ENCODE measurements around the gene PTP4A1.

GRCh38 chr6:63573076-63573898 lies 1.0 kb downstream of the PTP4A1 start:
- TF ChIP-seq, protein P1, sequence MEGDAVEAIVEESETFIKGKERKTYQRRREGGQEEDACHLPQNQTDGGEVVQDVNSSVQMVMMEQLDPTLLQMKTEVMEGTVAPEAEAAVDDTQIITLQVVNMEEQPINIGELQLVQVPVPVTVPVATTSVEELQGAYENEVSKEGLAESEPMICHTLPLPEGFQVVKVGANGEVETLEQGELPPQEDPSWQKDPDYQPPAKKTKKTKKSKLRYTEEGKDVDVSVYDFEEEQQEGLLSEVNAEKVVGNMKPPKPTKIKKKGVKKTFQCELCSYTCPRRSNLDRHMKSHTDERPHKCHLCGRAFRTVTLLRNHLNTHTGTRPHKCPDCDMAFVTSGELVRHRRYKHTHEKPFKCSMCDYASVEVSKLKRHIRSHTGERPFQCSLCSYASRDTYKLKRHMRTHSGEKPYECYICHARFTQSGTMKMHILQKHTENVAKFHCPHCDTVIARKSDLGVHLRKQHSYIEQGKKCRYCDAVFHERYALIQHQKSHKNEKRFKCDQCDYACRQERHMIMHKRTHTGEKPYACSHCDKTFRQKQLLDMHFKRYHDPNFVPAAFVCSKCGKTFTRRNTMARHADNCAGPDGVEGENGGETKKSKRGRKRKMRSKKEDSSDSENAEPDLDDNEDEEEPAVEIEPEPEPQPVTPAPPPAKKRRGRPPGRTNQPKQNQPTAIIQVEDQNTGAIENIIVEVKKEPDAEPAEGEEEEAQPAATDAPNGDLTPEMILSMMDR (IDR thresholded peaks at IDR 0.05), result no peak
- TF ChIP-seq POLR2A (IDR thresholded peaks at IDR 0.05; ENCODE audit: low read length), result peak; percentile 42
- TF ChIP-seq, protein P2, sequence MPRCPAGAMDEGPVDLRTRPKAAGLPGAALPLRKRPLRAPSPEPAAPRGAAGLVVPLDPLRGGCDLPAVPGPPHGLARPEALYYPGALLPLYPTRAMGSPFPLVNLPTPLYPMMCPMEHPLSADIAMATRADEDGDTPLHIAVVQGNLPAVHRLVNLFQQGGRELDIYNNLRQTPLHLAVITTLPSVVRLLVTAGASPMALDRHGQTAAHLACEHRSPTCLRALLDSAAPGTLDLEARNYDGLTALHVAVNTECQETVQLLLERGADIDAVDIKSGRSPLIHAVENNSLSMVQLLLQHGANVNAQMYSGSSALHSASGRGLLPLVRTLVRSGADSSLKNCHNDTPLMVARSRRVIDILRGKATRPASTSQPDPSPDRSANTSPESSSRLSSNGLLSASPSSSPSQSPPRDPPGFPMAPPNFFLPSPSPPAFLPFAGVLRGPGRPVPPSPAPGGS (IDR thresholded peaks at IDR 0.05), result no peak
- TF ChIP-seq HOXA7 (CRISPR knock-in tag; IDR thresholded peaks at IDR 0.05), result no peak
- TF ChIP-seq MYC (IDR thresholded peaks at IDR 0.05; ENCODE audit: borderline replicate concordance, low read length), result no peak
- no peak for TF ChIP-seq KDM5A (IDR thresholded peaks at IDR 0.05)
- TF ChIP-seq EHMT2 (IDR thresholded peaks at IDR 0.05; ENCODE audit: low read depth), result no peak
- TF ChIP-seq RNF2 (IDR thresholded peaks at IDR 0.05; ENCODE audit: borderline replicate concordance, low read depth), result no peak
- no peak for TF ChIP-seq MAFK (IDR thresholded peaks at IDR 0.05; ENCODE audit: partially characterized antibody)
- TF ChIP-seq BHLHE40 (IDR thresholded peaks at IDR 0.05; ENCODE audit: low read depth, low read length), result no peak

All from A549 (cell line).